ENCODE measurements around the gene MTNR1B.

MTNR1B gene

DNA sequence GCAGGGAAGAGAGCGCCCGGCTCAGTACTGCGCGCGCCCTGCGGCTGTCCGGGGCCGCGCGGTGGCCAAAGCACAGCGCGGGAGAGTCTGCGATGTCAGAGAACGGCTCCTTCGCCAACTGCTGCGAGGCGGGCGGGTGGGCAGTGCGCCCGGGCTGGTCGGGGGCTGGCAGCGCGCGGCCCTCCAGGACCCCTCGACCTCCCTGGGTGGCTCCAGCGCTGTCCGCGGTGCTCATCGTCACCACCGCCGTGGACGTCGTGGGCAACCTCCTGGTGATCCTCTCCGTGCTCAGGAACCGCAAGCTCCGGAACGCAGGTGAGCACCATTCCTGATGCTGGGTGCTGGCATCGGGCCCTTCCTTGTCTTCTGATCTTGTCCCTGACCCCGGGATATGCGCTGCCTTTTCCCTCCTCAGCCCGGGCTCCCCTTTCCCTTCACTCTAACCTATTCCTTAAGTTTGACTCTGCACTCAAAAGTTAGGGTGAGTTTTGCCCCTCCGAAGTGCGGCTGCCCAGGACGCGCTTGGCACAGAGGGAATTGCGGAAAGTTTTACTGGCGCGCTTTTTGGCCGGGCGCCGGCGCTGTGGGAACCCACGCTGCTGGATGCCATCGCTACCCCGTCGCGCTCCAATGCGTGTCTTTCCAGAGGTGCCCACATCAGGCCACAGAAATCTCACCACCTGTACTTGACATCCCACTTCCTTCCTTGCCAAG, at the start of gene MTNR1B:
Gene MTNR1B (plus strand): TSS at position 18 of the 714 bp plus-strand sequence. CDS start 75 bp downstream, at position 93.
- DNase-seq (ENCODE audit: low read depth) = no peak

DNA sequence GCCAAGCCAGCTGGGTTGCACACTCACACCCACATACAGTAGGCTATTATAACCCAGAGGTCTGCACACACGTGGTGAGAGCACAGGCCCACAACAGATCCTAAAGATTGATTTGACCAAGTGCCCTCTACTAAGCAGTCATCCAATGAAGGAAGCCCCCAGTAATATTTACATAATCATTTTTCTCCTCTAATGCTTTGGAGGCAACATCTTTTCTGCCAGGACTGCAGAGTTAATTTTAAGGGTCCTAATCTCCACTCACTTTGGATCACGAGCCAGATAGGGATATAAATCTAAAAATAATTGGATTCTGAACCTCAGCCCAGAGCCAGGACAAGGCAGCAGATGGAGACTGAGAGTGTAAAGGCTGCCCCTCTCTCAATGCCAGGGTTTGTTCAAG, 49.1 kb upstream of the MTNR1B start:
- DNase-seq (ENCODE audit: low read depth) = no peak

DNA sequence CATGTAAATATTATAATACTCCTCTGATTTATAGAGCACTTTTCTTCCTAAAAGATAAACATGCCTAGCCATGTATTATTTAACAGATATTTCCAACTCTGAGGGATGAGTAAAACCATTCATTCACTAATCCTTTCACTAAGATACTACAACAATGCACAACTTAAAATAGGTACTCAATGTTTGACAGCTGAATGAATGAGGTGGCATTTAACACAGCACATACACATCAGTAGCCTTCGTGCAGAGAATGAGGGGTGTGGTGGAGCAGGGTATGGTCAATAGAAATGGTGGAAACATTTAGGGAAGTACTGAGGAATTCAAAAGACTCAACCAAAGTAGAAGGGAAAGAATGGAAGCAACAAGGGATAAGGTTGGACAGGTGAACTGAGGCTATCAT, 46.7 kb upstream of the MTNR1B start:
- DNase-seq (ENCODE audit: low read depth) = no peak

DNA sequence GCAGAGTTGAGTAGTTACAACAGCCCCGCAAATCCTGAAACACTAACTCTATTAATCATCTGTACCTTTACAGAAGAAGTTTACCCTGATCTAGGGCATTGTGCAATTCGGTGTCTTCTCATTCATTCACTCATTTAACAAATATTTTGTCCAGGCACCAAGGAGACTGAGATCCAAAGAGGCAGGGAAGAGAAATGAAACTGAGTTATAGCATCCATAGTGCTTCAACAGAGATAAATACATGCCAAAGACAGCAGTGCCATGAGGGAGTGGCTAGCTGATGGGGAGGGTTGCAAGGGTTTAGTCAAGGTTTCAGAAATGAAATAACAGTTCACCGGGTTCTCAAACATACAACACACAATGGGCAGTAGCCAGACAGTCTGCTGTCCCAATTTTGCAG, 40.2 kb upstream of the MTNR1B start:
- DNase-seq (ENCODE audit: low read depth) = no peak

DNA sequence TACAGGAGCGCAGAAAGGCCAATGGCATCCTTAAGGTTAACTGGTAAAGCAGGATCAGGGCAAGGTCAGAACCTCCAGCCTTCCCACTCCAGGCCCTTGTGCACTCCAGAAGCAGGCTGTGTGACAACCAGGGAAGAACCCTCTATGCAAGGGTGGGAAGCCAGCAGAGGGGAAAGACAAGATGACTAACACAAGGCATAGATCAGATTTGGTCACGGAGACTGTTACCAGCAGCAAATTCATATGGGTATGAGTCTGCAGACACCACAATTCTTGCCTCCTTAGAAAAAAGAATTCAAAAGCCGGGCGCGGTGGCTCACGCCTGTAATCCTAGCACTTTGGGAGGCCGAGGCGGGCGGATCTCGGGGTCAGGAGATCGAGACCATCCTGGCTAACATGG, 39.8 kb upstream of the MTNR1B start:
- DNase-seq (ENCODE audit: low read depth) = no peak

DNA sequence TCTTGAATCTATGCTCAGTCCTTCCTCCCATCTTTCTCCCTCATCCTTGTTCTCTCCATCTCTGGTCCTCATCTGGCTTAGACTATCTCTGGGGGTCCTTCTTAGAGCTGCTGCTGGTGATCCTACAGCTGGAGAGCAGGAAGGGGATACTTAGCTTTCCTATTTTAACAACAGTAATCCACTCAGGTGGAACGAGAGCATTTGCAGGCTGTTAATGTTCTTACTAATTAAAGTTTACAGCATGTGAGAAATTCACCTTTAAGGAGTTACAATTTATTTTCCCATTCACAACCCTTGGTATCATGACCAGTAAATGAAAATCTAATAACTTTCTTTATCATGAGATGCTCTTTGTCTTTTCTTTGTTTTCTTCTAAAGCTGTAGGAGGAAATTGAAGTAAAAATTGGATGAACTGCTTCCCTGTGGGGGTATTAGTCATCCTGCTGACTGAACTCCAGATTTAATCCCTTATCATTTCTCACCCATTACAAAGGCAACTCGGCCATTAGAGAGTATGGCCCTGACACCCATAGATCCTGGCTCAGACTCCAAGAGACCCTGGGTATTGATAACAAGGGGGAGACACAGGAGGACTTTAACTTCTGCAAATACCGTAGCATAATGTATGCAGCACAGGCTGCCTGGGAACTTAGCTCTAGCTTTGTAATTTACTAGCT, 37.6 kb upstream of the MTNR1B start:
- DNase-seq (ENCODE audit: low read depth) = no peak

DNA sequence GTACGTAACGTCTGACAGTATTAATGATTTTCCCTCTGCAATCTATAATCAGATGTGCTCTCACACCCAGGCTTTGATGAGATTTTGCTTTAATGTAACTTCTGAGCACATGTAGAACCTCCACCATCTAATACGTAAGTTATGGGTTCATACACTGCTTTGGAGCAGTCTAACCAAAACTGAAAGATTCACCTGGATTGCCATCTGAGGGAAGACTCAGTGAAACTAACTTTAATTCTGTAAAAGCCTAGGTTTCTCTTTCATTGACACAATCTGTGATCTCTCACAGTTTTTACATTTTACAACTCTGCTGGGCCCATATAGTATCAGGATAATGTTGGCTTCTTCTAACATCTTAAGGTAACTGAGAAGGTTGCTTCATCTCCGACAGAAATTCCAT, 30.1 kb upstream of the MTNR1B start:
- no peak for DNase-seq (ENCODE audit: low read depth)

DNA sequence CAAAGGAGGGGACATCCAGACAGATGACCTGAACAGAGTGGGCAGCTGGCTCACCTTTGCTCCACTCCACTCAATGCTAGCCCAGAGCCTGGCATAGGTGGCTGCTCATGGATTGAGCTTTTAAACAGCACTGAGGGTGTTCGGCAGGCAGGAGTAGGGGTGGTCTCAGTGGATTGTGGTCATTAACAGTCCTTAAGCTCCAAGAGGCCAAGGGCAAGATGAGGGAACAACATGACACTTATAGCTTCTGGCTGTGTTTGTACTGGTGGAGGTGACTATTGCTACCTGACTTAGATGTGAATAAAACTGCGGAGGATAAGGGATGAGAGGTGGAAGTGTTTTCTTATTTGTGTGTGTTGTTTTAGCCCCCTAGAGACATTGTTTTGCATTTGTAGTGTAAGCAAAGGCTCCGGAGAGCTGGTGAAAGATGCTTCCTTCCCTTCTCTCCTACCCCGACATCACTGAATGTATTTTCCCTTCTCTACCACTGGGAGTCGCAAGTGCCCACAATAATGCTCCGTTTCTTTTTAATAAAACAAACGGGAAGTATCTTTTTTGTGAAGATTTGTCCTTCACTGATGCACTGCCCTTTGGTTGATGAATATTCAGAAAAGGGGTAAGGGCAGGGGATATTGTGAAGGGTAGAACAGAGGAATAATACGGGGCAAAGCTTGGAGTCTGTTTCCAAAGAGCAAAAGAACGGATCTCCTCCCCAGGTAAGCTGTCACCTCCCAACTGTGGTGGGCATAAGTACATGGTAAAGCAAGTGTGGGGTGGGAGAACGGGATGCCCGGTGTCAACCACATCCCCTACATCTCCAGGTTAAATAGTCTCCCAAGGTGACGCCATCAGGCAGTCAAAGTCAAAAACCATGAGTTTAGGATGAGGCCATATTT, 27.5 kb upstream of the MTNR1B start:
- DNase-seq (ENCODE audit: low read depth) = peak; percentile 13

DNA sequence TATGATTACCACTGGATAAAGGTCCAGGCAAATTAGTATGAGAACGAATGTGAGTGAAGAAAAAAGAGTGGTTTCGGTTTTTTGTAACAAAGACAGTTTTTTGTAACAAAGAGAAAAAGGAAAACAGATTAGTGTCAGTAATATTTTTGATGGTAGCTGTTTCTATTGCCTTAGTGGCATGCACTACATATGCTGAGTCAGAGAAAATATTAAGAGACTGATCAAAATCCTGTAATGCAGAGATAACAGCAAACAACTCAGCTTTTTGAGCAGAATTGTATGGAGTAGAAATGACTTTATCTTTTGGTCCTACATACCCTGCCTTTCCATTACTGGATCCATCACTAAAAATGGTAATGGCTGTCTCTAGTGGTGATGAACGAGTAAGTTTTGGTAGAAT, 22.7 kb upstream of the MTNR1B start:
- no peak for DNase-seq (ENCODE audit: low read depth)

DNA sequence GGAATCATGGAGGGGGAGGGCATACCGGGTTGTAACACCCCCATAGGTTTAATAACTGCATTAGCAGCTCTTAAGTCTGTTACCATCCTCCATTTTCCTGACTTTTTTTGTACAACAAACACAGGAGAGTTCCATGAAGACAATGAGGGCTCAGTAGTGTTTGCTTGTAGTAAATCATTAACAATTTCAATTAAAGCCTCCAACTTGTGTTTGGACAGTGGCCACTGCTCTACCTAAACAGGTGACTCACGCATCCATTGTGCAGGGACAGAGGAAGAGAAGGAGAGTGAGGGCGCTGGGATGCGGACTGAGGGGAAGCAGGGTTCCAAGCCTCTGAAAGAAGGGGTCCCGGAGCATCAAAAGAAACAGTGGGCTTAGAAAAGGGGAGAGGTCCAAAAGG, 21.3 kb upstream of the MTNR1B start:
- DNase-seq (ENCODE audit: low read depth) = no peak

DNA sequence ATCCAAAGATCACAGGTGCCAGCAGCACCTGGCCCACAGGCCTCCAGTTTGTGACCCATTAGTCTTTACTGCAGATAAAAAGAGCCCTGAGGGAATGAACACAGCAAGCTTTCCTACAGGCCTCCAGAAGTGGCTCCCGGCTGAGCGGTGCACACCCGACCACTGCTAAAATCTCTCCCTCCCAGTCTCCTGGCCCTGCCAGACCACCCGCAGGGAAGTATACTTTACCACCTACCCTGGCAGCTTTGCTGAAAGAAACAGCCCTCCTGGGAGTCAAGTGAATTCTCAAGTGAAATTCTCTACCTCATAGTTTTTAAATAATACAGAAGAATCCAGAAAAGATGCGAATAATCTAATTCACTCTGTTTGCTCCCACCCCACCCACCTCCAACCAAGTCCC, 15.4 kb upstream of the MTNR1B start:
- no peak for DNase-seq (ENCODE audit: low read depth)

DNA sequence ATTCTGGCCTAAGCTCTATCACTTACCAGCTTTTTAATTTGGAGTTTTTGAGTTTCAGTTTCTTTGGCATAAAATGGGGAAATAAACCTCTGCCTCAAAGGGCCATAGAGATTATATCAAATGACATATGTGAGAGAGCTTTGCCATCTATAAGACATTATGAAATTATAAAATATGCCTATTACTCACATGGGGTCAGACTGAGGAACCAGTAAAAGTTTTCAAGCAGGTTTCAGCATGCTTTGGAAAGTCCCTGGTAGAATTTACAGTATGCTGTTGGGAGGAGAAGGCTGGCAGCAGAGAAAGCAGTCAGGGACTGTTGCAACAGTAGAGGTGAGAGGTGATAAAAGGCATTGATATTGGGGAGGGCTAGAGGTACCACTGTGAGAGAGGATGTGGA, 13.6 kb upstream of the MTNR1B start:
- no peak for DNase-seq (ENCODE audit: low read depth)

DNA sequence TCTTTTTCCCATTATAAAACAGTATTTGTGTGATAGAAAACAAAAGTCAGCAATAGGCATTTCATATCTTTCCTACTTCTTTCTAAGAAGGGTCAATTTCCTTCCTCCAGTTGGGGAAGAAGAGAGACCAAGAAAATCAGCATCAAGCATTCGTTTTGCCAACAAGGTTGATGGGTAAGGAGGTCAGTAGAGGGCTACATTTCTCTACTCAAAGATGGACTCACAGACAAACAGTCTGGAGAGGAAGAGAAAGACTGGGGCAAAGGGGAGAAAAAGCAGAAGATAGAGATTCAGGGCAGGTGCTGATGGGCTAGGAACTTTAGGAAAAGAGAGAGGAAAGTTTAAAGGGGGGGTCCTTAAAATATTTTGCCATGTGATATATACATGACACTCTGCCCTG, 8.6 kb upstream of the MTNR1B start:
- no peak for DNase-seq (ENCODE audit: low read depth)

DNA sequence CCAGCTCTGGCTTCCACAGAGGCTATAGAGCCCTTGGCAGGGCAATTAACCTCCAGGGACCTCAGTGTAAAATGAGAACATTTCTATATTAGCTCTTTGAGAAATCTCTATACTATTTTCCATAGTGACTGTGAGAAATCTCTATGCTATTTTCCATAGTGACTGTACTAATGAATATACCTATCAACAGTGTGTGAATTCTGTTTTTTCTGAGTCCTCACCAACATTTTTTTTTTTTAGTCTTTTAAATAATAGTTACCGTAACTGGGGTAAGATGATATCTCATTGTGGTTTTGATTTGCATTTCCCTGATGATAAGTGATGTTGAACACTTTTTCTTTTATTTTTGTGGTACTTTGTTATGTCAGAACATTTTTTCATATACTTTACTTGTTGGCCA, 7.0 kb upstream of the MTNR1B start:
- no peak for DNase-seq (ENCODE audit: low read depth)

DNA sequence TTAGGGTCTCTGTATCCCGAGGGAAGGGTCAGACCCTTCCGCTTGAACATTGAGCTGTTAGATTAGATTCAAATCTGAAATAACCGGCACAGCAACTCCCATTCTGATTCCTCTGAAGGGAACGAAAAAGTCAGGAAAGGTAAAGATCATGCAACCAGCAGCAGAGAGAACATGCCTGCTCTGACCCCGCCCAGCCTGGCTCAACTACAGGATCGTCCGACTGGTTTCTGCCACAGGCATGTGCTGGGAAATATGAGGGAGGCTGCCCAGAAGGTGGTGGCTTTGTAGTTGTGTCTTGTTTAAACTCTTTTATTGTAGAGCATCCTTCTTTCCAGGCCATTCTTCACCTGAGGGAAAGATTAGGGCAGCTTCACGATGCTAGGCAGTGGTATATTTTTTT, 5.0 kb upstream of the MTNR1B start:
- no peak for DNase-seq (ENCODE audit: low read depth)

DNA sequence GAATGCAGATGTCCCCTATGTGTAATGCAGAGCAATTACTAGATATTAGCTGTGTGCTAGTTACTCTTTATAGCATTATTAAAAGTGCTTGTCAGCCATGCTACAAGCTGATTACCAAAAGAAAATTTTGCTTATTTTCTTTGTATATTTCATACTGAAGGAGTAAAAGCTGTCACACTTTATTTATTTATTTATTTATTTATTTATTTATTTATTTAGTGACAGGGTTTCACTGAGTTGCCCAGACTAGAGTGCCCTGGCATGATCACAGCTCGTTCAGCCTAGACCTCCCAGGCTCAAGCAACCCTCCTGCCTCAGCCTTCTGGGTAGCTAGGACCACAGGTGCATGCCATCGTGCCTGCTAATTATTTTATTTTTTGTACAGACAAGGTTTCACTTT, 4.3 kb upstream of the MTNR1B start:
- DNase-seq (ENCODE audit: low read depth) = no peak

DNA sequence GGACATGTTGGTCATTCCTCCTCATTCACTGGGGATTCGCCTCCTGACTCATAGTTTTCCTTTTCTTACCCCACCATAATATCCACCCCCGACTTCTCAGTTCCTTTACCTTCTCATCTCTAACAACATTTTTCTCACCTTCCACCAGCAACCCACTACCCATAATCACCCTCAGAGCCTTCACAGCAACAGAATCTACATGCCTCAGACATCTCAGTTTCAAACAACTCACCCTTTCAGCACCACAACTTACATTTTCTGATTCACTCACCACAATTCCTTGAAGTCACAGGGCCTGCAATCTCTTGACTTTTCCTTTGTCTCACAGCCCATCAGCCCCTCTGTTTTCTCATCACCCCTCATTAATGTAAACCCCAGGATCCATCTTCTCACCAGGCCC, 2.3 kb upstream of the MTNR1B start:
- no peak for DNase-seq (ENCODE audit: low read depth)

DNA sequence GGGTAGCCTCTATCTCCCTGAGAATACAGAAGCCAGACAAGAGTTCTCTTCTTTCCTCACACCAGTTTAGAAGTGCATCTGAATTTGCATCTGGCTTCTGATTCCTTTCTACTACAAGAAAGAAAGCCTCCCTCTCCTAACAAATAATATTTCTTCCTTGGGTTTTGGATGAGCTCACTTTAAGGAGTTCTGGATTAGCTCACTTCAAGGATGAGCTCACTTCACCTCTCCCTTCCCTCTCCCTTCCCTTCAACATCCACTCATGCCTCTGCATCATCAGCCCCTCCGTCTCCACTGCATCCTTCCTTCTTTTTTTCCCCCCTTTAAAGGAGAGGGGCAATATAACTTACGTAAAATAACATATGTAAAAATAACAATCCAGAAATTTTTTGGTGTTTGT, 1.6 kb upstream of the MTNR1B start:
- DNase-seq (ENCODE audit: low read depth) = no peak

DNA sequence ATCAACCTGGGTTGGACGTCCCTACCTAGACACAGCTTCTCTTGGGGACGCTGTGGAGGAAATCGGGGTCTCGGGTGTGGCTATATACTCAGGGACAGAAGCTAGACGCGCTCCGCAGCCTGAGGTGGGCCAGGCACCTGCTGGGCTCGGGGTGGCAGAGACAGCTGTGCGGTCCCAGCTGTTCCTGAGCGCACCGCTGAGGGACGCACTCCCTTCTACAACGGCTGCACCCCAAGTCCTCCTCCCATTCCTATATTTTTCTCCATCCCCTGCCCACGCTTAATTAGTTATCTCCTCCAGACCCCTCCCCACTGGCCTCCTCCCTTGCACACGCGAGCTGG, 188 bp upstream of the MTNR1B start:
- no peak for DNase-seq (ENCODE audit: low read depth)

DNA sequence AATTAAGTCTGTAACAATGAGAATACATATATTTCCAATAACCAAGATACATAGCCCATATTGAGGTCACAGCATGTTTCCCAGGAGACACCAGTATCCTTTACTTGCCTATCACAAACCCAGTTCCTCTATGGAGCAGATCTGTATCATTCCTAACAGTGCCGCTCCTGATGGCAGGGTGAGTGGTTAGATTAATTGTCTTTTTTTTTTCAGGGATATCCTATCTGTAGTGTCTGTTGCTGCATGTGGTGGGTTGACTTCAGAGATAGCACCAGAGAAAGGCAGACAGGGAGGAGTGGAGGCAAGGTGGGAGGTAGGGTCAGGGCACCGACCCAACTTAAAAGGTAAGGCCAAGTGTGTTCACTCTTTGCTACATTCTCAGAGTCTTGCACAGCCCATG, 2.8 kb downstream of the MTNR1B start:
- no peak for DNase-seq (ENCODE audit: low read depth)

DNA sequence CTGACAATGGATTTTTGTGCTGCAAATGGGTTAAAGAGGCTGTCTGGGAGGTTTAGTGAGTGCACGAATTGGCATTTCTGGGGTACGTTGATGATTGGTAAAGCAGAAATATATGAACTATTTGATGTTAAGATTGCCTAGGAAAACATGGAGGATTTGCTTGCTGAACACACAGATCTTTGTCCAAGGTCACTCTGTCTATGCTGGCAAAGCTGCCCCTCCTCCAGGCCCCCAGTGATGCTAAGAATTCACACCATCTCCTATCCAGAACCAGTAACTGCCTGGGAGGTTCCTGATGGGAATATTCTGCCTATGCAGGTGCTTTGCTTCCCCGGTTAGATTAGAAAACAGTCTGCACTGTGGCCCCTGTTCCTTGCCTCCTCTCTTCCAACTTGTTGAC, 5.8 kb downstream of the MTNR1B start:
- no peak for DNase-seq (ENCODE audit: low read depth)

DNA sequence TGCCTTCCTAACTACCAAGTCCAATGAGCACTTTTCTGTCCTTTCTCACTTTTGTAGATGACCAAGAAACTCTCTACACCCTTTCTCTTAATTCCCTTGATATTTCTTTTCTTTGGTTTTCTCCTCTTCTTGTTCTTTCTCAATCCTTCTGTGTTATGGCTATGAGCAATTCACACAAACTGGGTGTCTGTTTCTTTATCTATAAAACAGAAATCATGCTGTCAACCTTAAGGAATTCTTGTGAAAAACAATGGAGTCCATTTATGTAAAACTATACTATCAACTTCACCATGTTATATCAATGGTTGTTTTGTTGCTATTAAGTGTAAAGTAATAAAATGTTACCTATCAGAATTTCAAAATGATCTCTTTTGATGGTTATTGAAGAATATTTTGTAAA, 7.2 kb downstream of the MTNR1B start:
- no peak for DNase-seq (ENCODE audit: low read depth)

DNA sequence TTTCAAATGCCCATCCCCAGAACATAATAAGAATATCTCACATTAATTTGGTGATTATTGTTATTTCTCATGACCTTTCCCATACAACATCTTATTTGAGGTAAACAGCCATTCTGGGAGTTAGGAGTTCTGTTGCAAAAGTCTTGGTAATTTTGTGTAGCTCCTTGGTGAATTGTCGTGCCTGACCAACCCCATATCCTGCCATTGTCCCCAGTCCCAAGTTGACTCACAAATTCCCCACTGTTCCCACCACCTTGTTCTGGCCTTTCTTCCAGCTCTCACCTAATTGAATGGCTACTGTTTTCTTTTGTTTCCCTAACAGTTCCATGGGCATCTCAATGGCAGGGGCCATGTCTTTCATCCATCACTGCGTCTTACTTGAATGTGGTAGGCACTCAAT, 8.0 kb downstream of the MTNR1B start:
- no peak for DNase-seq (ENCODE audit: low read depth)
